Neural cell (in vitro differentiated cells): ENCODE data around the gene TSFM. TPM values are rescaled to one million over a fixed set of nuclear protein-coding genes. Genes with fewer than 3 reads are reported as not detected.
A peak's percentile ranks its signal among the peaks of the same experiment; 100 is the strongest.

Source experiments
- H2AFZ ChIP-seq: fragments of 200-600, 300-800 bp; sonication (generic), shearing (Covaris generic); 2 replicates; pipeline ENCODE4 v1.6.0; 2014; ENCODE audit warnings: low read depth, mild to moderate bottlenecking, antibody characterized with exemption, low read length, moderate library complexity
- H3F3A ChIP-seq: fragments of 200-600 bp; shearing (Covaris generic); 2 replicates; pipeline ENCODE4 v1.6.1; 2016; ENCODE audit warnings: mild to moderate bottlenecking, moderate library complexity, mixed read lengths, antibody characterized with exemption, low read length; ENCODE audit not compliant: insufficient read depth, poor library complexity, severe bottlenecking
- H3K27ac ChIP-seq: fragments of 200-600, 300-800 bp; sonication (generic), shearing (Covaris generic); 2 replicates; pipeline ENCODE4 v1.5.1; 2014; ENCODE audit warnings: mild to moderate bottlenecking, low read length, moderate library complexity
- H3K27me3 ChIP-seq: fragments of 300-800, 200-600 bp; sonication (generic), shearing (Covaris generic); 2 replicates; pipeline ENCODE4 v1.6.0; 2014; ENCODE audit warnings: mild to moderate bottlenecking, low read depth, low read length, moderate library complexity; ENCODE audit not compliant: insufficient read depth
- H3K36me3 ChIP-seq: fragments of 300-800, 200-600 bp; sonication (generic), shearing (Covaris generic); 2 replicates; pipeline ENCODE4 v1.5.1; 2014; ENCODE audit warnings: mild to moderate bottlenecking, antibody characterized with exemption, low read length, moderate library complexity; ENCODE audit not compliant: insufficient read depth
- H3K4me2 ChIP-seq: fragments of 300-800, 200-600 bp; sonication (generic), shearing (Covaris generic); 2 replicates; pipeline ENCODE4 v1.6.0; 2014; ENCODE audit warnings: mild to moderate bottlenecking, low read length
- H3K4me3 ChIP-seq: fragments of 300-800, 200-600 bp; sonication (generic), shearing (Covaris generic); 2 replicates; pipeline ENCODE4 v1.5.1; 2014; ENCODE audit warnings: mild to moderate bottlenecking, low read length, moderate library complexity
- H3K79me2 ChIP-seq: fragments of 200-600 bp; shearing (Covaris generic); replicated peaks from 2 replicates; pipeline ENCODE4 v1.6.0; 2014; ENCODE audit warnings: mild to moderate bottlenecking, low read length, moderate library complexity; ENCODE audit not compliant: insufficient read depth
- H3K9ac ChIP-seq: fragments of 300-800, 200-600 bp; sonication (generic), shearing (Covaris generic); 2 replicates; pipeline ENCODE4 v1.6.1; 2016; ENCODE audit warnings: mild to moderate bottlenecking, low read length, mixed read lengths
- H3K9me2 ChIP-seq: fragments of 200-600 bp; shearing (Covaris generic); 2 replicates; pipeline ENCODE4 v1.6.1; 2016; ENCODE audit warnings: mild to moderate bottlenecking, low read length, mixed read lengths; ENCODE audit not compliant: insufficient read depth
- H3K9me3 ChIP-seq: fragments of 200-600, 300-800 bp; sonication (generic), shearing (Covaris generic); 2 replicates; pipeline ENCODE4 v1.6.1; 2016; ENCODE audit warnings: mild to moderate bottlenecking, mixed run types, low read length, moderate library complexity, mixed read lengths
- H4K20me1 ChIP-seq: fragments of 200-600 bp; shearing (Covaris generic); 2 replicates; pipeline ENCODE4 v1.6.1; 2016; ENCODE audit warnings: mild to moderate bottlenecking, mixed run types; ENCODE audit not compliant: insufficient read depth
- EP300 ChIP-seq: fragments of 450-650 bp; conservative IDR thresholded peaks from 2 replicates; pipeline ENCODE4 v1.6.1; 2014; ENCODE audit warnings: antibody characterized with exemption, mild to moderate bottlenecking, moderate library complexity; ENCODE audit not compliant: poor library complexity, severe bottlenecking
- EZH2 ChIP-seq: fragments of 200-600, 300-800 bp; shearing (Covaris generic), sonication (generic); IDR thresholded peaks from 2 replicates; pipeline ENCODE4 v1.6.1; 2014; ENCODE audit warnings: antibody characterized with exemption, low read length, borderline replicate concordance, mild to moderate bottlenecking; ENCODE audit not compliant: insufficient read depth, poor library complexity, severe bottlenecking
- MXI1 ChIP-seq: fragments of 450-650 bp; conservative IDR thresholded peaks from 2 replicates; pipeline ENCODE4 v1.6.1; 2014; ENCODE audit warnings: antibody characterized with exemption, mild to moderate bottlenecking; ENCODE audit not compliant: poor library complexity, severe bottlenecking
- POLR2AphosphoS5 ChIP-seq: IDR thresholded peaks from 2 replicates; pipeline ENCODE4 v1.6.1; 2012
- RAD21 ChIP-seq: fragments of 450-650 bp; conservative IDR thresholded peaks from 2 replicates; pipeline ENCODE4 v1.6.1; 2014; ENCODE audit warnings: antibody characterized with exemption, mild to moderate bottlenecking, moderate library complexity
- SMC3 ChIP-seq: fragments of 450-650 bp; conservative IDR thresholded peaks from 2 replicates; pipeline ENCODE4 v1.6.1; 2014; ENCODE audit warnings: antibody characterized with exemption, mild to moderate bottlenecking, moderate library complexity; ENCODE audit not compliant: poor library complexity
- TAF1 ChIP-seq: IDR thresholded peaks from 2 replicates; pipeline ENCODE4 v1.6.1; 2012; ENCODE audit warnings: low read depth
- polyA plus RNA-seq: library from polyadenylated mRNA; depleted of rRNA; stranded (reverse); fragments of >200 nt; gene quantifications from 2 replicates; pipeline ENCODE4 v1.2.3, GENCODE V29; 2014
- TF ChIP-seq, protein P1 (sequence below): fragments of 450-650 bp; IDR thresholded peaks from 2 replicates; pipeline ENCODE4 v1.5.1; 2014; ENCODE audit warnings: antibody characterized with exemption, mild to moderate bottlenecking, moderate library complexity; ENCODE audit not compliant: poor library complexity, severe bottlenecking
- TF ChIP-seq, protein P2 (sequence below): IDR thresholded peaks from 2 replicates; pipeline ENCODE4 v1.6.1; 2012; ENCODE audit warnings: borderline replicate concordance

TSFM gene
- polyA plus RNA-seq, 1 donor from 2014 or later: 37.8 TPM

DNA sequence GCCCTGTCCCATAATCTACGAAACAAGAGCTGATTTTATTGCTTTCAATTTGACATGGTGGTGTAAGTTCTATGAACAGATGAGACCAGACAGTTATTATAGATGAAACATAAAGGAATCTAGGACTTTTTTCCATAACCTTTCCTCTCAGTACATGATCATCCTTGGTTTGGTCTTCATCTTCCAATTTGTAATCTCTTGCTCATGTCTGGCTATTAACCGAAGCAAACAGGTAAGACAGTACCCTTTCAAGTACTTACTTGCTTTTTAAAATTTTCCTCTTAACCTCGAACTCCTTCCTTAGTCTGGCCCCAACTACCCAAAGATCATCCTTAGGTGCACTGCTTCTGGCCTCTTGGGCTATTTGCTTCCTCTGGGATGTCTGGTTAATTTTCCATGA, 36.6 kb upstream of the TSFM start:
- TF ChIP-seq TAF1 (no peak), RAD21 (no peak), EP300 (no peak)
- Histone ChIP-seq H4K20me1 (no peaks in the 10 kb centered on the region), H3K9me2 (no peaks in the 10 kb centered on the region), H3K27me3 (no peaks in the 10 kb centered on the region), H3K4me2 (peak overlapping the region; percentile 87), H3K9me3 (no peaks in the 10 kb centered on the region), H3K9ac (peak overlapping the region; percentile 87), H3K4me3 (peak overlapping the region; percentile 71), H3F3A (no peaks in the 10 kb centered on the region), H3K79me2 (peaks cover 16% of the 10 kb centered on the region), H3K36me3 (peaks cover 7% of the 10 kb centered on the region), H2AFZ (no peak overlapping the region), H3K27ac (no peak overlapping the region)

DNA sequence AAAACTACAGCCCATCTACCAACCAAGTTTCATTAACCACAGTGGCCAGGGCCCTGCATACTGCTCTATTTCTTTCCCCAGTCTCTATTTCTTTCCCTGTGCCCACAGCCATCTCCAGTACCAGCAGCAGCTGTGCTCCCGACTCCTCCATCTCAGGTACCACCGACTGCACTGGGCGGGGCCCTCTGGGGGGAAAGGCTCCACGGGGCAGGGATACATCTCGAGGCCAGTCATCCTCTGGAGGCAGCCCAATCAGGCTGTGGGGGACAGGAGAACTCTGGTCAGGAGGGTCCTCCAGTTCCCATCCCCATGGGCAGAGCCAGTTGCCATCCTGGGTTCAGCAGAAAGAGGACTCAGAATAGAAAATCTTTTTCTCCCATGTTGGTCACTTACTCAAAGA, 33.5 kb upstream of the TSFM start:
- Histone ChIP-seq H3K27ac (no peak overlapping the region), H3K4me3 (no peak overlapping the region), H3K9me3 (no peaks in the 10 kb centered on the region), H3K36me3 (peaks cover 7% of the 10 kb centered on the region), H3K9ac (no peak overlapping the region), H3K27me3 (no peaks in the 10 kb centered on the region), H3K79me2 (peaks cover 27% of the 10 kb centered on the region), H3K9me2 (no peaks in the 10 kb centered on the region), H2AFZ (no peak overlapping the region), H4K20me1 (no peaks in the 10 kb centered on the region), H3K4me2 (no peak overlapping the region), H3F3A (no peaks in the 10 kb centered on the region)
- TF ChIP-seq RAD21: no peak
- TF ChIP-seq SMC3: no peak
- TF ChIP-seq, protein P1, sequence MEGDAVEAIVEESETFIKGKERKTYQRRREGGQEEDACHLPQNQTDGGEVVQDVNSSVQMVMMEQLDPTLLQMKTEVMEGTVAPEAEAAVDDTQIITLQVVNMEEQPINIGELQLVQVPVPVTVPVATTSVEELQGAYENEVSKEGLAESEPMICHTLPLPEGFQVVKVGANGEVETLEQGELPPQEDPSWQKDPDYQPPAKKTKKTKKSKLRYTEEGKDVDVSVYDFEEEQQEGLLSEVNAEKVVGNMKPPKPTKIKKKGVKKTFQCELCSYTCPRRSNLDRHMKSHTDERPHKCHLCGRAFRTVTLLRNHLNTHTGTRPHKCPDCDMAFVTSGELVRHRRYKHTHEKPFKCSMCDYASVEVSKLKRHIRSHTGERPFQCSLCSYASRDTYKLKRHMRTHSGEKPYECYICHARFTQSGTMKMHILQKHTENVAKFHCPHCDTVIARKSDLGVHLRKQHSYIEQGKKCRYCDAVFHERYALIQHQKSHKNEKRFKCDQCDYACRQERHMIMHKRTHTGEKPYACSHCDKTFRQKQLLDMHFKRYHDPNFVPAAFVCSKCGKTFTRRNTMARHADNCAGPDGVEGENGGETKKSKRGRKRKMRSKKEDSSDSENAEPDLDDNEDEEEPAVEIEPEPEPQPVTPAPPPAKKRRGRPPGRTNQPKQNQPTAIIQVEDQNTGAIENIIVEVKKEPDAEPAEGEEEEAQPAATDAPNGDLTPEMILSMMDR: no peak
- TF ChIP-seq POLR2AphosphoS5: no peak
- TF ChIP-seq, protein P2, sequence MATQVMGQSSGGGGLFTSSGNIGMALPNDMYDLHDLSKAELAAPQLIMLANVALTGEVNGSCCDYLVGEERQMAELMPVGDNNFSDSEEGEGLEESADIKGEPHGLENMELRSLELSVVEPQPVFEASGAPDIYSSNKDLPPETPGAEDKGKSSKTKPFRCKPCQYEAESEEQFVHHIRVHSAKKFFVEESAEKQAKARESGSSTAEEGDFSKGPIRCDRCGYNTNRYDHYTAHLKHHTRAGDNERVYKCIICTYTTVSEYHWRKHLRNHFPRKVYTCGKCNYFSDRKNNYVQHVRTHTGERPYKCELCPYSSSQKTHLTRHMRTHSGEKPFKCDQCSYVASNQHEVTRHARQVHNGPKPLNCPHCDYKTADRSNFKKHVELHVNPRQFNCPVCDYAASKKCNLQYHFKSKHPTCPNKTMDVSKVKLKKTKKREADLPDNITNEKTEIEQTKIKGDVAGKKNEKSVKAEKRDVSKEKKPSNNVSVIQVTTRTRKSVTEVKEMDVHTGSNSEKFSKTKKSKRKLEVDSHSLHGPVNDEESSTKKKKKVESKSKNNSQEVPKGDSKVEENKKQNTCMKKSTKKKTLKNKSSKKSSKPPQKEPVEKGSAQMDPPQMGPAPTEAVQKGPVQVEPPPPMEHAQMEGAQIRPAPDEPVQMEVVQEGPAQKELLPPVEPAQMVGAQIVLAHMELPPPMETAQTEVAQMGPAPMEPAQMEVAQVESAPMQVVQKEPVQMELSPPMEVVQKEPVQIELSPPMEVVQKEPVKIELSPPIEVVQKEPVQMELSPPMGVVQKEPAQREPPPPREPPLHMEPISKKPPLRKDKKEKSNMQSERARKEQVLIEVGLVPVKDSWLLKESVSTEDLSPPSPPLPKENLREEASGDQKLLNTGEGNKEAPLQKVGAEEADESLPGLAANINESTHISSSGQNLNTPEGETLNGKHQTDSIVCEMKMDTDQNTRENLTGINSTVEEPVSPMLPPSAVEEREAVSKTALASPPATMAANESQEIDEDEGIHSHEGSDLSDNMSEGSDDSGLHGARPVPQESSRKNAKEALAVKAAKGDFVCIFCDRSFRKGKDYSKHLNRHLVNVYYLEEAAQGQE: no peak
- TF ChIP-seq MXI1: no peak
- no peak for TF ChIP-seq TAF1
- TF ChIP-seq EZH2: no peak
- TF ChIP-seq EP300: no peak
